Posterior vena cava (tissue), 2 donors: ENCODE results near the gene PSPN. TPM values are rescaled to one million over a fixed set of nuclear protein-coding genes. Genes with fewer than 3 reads are reported as not detected.

Experiments used
- DNase-seq: peaks from one replicate; pipeline ENCODE4 v3.0.0-alpha.2; 2020; ENCODE audit warnings: low spot score
- intact Hi-C, 2 donors: fragments of 100-400 bp; cut with DNase I; formaldehyde crosslinking; loops; one replicate each; pipeline versions ENCODE4 v1.14.1 to v1.14.2; 2022 to 2023
- long read RNA-seq, 2 donors: library from polyadenylated mRNA; unstranded; transcript quantifications; one replicate each; pipeline ENCODE4 v2.0.0, GENCODE V29; 2020 to 2021
- total RNA-seq, 2 donors: library from RNA; stranded (reverse); fragmentation: NEBNext Ultra II Directional; extraction: Animal tissue kit (Norgen Biotek cat#: 25700); gene quantifications; one replicate each; pipeline ENCODE4 v1.2.1, GENCODE V29; 2021
- donor health status: DM: yes; HTN: yes; CAD: no.
- donor health status: DM: yes; HTN: yes; CAD: no.

Gene PSPN, protein sequence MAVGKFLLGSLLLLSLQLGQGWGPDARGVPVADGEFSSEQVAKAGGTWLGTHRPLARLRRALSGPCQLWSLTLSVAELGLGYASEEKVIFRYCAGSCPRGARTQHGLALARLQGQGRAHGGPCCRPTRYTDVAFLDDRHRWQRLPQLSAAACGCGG
- under 1 TPM; 0.65 to 0.71 TPM for total RNA-seq
- long read RNA-seq, donor 1 = 0 reads
- long read RNA-seq, donor 2, partial matches to known transcripts = 0 of 1 reads
- long read RNA-seq, donor 2, other reads (novel, unspliced or antisense) = 0 of 1 reads

GRCh38 chr19:6375411-6376010 lies at the start of gene PSPN:
Gene PSPN (minus strand): TSS chr19:6375933. CDS start chr19:6375849, 84 bp downstream.
- intact Hi-C loops = no loop called here
- no peak for DNase-seq

DNA sequence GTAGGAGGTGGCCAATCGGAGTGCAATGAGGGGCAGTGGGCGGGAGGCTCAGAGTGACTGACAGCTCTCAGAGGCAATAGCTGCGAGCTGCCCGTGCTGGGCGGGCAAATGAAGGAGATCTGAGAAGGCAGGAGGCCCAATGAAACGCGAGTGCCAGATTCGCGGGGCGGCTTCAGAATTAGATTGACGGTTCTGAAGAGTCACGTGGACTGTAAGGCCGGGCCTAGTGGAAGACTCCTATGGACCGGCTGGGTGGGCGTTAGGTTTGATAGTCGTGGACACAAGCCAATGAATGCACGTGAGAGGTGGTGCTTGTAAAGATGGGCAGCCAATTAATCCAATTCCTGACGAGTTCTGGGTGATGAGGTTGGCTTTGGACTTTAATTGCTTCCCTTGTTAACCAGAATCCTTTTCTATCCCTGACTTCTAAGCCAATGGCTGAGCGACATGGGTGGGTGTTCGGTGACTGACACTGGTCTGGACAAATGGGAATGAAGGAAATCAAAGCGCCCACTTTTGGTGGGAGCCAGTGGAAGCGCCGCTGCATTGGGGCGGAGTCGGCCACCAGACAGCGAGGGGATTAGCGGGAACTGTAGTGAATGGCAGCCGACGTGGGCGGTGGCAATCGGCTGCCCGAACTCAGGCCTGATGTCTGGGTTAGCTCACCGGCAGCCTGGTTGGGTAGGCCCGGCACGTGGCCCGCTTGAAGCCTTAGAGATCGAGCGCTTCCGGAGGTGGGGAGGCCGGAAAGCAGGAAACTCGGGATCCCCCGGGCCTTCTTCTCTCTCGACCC lies 49.4 kb upstream of the PSPN start:
- peak; percentile 98 for DNase-seq
- intact Hi-C loops = loop anchor here in 1 of 2 donors (5.0 kb wide), 1 partner anchor 403 kb away; no protein-coding TSS in a partner anchor

DNA sequence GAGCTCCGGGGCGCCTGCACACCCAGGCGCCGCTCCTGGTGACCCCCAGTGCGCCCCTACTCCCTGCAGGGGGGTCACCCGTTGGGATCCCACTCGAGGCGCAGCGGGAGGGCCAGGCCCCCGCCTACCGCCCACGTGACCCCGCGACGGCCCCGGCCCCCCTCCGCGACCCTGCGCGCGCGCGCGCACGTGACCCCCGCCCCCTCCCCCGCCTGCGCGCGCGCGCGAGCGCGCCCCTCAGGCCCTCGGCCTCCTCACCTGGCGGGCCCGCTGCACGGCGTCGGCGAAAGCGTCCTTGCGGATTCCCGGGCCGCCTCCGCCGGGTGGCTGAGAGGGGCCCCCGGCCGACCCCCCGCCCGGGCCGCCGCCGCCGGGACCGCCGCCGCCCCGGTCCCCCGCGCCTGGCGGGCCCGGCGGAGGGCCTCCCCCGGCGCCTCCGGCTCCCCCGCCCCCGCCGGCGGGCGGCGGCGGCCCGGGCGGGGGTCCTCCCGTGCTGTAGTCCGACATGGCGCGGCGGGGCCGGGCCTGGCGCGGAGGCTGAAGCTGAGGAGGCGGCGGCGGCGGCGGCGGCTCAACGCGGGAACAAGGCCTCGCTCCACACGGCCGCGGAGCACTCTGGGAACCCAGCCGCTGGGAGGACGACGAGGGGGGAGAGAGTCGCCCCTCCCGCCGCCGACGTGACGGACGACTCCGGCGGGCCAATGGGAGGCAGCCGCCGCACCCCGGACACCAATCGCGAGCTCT lies 48.6 kb upstream of the PSPN start, which contains the start of gene KHSRP:
TSS of gene KHSRP (minus strand) at position 617 of the 744 bp plus-strand sequence. CDS start at position 507, 110 bp downstream.
- intact Hi-C loops = loop anchor here in 1 of 2 donors (5.0 kb wide), 1 partner anchor 402 kb away; no protein-coding TSS in a partner anchor

GRCh38 chr19:6423499-6424194 lies 47.9 kb upstream of the PSPN start:
- intact Hi-C loops = loop anchor here in 1 of 2 donors (5.0 kb wide), 1 partner anchor 401 kb away; no protein-coding TSS in a partner anchor
- DNase-seq = peak; percentile 82

More for the DNA sequence above, 48.6 kb upstream of the PSPN start, which contains the start of gene KHSRP:
- DNase-seq = peak; percentile 100

GRCh38 chr19:6421075-6422014 lies 45.6 kb upstream of the PSPN start:
- intact Hi-C loops = loop anchor here in 1 of 2 donors (5.0 kb wide), 1 partner anchor 399 kb away; no protein-coding TSS in a partner anchor
- no peak for DNase-seq

DNA sequence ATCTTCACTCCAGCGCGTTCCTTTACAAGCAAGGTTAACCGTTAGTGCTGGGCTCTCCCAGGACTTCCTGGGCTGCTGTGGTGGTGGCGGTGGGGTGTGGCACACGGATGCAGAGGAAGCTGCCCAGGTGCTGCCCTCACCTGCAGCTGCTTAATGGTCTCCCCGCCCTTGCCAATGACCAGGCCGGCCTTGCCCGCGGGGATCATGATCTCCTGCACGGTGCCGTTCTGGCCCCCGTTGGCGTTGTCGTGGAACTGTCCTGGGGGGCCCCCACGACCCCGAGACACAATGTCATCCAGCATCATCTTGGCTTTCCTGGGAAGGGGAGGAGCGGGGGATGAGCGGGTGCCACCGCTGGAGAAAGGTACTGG lies 42.8 kb upstream of the PSPN start:
- no peak for DNase-seq
- intact Hi-C loops = loop anchor here (10.0 kb wide), 2 partner anchors 134 to 194 kb away; no protein-coding TSS in a partner anchor

DNA sequence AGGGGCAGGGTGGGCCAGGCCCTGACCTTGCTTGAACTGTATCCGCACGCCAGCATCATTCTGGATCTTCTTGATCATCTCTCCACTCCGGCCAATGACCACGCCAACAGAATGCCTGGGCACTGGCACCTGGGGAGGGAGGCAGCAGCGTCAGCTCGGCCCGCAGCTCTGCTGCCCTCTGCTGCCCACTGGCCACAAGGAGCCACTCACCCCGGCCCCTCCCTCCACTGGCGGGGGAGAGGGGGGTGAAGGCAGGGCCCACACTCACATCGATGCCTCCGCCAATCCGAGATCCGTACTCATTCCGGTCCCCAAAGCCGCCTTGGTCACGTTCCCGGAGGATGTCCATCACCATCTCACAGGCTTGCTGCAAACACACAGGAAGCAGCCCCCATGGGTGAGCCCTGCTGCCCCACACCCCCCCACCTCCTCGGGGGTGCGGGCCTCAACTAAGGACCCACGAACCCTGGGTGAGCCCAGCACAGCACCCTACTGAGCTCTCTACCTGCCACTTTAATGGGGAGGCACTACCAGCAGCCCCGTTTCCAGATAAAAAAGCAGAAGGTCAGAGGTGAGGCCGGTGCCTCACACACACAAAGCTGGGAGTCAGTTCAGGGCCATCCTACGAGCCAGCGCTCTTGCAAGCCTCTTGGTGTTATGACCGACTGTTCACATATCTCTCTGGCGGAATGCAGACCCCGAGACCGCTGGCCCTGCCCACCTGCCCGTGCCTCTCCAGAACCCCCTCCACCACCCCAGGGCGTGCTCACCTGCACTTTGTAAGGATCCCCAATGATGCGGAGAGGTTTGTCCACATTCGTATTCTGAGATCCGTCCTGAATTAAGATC lies 42.2 kb upstream of the PSPN start:
- intact Hi-C loops = loop anchor here (10.0 kb wide), 2 partner anchors 133 to 193 kb away; no protein-coding TSS in a partner anchor
- DNase-seq = no peak

DNA sequence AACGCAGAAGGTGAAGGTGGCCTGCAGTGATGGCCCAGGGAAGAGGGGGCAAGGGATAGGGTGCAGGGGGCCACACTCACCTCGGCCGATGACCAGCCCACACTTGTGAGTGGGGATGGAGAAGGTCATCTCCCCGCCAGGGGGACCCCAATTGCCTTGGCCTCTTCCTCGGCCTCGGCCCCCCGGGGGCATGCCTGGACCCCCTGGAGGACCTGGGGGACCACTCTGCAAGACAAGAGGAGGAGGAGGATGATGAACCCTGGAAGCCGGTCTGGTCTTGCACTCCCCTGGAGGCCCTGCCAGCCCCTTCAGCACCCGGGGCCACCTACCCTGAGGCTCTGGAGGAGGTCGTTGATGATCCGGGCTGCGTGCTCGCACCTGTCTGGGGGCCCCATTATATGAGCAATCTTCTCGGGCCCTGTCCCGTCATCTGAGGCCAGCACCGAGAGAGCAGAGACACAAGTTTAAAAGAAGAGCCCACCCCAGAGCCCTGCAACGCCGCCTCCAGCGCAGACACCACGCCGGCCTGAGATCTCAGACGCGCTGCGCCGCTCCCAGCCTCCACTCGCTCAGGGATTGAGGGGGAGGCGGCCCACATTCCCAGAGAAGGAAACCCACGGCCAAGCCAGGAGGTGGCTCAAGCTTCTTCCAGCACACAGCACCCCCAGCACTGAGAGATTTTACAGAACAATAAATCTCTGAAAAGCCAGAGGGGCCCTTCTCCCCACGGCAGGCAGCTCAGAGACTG lies 41.1 kb upstream of the PSPN start:
- intact Hi-C loops = loop anchor here (10.0 kb wide), 2 partner anchors 132 to 192 kb away; no protein-coding TSS in a partner anchor
- DNase-seq = no peak

DNA sequence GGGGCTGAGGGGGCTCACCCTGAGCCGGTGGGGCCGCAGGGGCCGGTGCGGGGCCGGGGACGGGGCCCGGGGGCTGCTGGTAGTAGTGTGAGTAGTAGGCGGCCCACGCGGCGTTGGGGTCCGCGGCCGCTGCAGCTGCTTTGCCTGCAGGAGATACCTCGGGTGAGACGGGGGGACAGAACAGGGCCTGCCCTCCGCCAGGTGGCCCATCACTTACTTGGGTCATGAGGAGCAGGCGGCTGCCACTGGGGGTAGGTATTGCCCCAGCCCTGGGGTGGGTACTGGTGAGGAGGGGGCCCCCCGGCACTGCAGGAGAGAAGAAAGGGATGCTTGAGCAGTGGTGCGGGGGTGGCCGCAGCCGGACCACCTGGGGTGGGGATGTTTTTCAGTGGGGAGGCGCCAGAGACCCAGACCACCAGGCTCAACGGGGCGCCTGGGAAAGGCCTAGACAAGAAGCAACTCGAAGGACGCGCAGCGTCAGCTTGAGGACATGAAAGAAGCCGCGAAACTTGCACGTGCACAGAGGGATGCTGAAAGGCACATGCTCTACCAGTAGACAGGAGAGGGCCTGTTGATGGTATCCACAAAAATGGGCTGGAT lies 40.0 kb upstream of the PSPN start:
- DNase-seq = no peak
- intact Hi-C loops = loop anchor here (10.0 kb wide), 2 partner anchors 131 to 191 kb away; no protein-coding TSS in a partner anchor

GRCh38 chr19:6414793-6415590 lies 39.3 kb upstream of the PSPN start:
- no peak for DNase-seq
- intact Hi-C loops = loop anchor here (10.0 kb wide), 2 partner anchors 130 to 190 kb away; no protein-coding TSS in a partner anchor

DNA sequence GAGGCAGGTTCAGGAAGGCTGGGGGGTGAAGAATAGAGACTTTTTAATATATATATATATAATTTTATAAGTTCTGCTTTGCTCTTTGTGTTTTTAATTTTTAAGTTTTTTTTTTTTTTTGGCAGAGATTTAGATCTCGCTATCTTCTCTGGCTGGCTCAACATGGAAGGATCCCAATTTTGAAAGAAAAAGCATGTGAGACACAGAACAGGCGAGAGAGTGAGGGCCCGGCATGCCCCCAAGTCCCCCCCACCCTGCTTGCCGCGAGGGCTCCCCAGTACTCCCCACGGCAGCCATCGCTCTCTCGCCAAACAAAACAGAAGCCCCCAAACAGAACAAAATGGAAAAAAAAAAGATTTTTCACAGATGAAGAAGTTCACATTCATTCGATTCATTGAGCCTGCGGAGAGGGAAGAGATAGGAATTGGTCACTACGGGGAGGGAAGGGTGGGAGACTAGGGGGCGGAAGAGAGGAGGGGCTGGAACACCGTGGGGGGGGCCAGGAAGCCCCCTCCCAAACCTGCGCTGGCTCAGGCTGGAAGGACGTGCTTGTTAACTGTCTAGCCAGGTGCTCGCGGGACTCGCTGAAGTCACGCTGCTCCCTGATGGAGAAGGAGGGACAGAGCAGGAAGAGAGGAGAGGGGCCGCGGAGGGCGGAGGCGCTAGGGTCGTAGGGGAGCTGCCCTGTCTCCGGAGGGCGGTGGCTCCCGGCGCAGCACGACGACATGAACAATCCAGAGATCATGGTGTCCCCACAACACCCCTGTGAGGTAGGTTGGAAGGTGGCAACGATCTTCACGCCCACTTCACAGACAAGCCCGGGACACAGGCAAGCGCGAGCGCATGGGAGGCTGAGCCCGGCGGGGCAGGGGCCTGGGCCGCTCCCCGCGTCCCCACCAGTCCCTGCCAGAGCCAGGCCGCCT lies 38.2 kb upstream of the PSPN start:
- DNase-seq = no peak
- intact Hi-C loops = loop anchor here (10.0 kb wide), 2 partner anchors 129 to 189 kb away; no protein-coding TSS in a partner anchor

DNA sequence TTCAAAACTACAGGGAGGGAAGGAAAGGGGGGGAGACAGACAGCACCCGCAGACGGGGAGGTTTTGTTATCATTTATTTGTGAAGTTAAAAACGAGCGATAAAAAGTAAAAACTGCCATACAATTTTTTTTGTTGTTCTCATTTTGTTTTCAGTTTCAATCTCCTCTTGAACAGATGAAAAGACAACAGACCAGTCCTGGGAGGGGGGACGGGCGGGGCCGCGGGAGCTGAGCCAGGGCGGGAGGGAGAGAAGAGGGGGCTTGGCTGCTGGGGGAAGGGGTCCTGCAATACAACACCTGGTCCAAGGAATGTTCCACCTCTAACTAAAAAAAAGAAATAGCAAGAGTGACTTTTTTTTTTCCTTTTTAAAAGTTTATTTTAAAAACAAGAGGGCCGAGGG lies 37.6 kb upstream of the PSPN start:
- DNase-seq = no peak
- intact Hi-C loops = loop anchor here (10.0 kb wide), 2 partner anchors 128 to 188 kb away; no protein-coding TSS in a partner anchor

GRCh38 chr19:6412447-6413091 lies 36.8 kb upstream of the PSPN start:
- intact Hi-C loops = loop anchor here (10.0 kb wide), 2 partner anchors 128 to 188 kb away; no protein-coding TSS in a partner anchor
- DNase-seq = no peak
